Cardiac fibroblast (primary cell): ENCODE measurements around the gene PRDM5.
"Not testable (repeated sequence)": the region's sequence is repeated elsewhere in the genome, so short reads cannot be mapped to it uniquely, and the experiment has no call there.

Experiments
- DNase-seq, 2 donors: peaks; one replicate each; pipeline versions ENCODE4 v3.0.0 to v3.0.0-alpha.2; 2010; ENCODE audit warnings: low read depth in 2 of 2
- H3K4me3 ChIP-seq, 2 donors: replicated peaks in 1 of 2; 1 replicate in 1 of 2; 2 replicates in 1 of 2; pipeline ENCODE4 v1.5.1; 2011; ENCODE audit warnings: low read depth in 2 of 2, low read length in 2 of 2, mild to moderate bottlenecking in 2 of 2, moderate library complexity in 1 of 2
- TF ChIP-seq, protein P1 (sequence below): IDR thresholded peaks from one replicate; pipeline ENCODE4 v1.5.1; 2011; ENCODE audit warnings: low read depth, mild to moderate bottlenecking, low read length, inconsistent platforms

The PRDM5 gene

DNA sequence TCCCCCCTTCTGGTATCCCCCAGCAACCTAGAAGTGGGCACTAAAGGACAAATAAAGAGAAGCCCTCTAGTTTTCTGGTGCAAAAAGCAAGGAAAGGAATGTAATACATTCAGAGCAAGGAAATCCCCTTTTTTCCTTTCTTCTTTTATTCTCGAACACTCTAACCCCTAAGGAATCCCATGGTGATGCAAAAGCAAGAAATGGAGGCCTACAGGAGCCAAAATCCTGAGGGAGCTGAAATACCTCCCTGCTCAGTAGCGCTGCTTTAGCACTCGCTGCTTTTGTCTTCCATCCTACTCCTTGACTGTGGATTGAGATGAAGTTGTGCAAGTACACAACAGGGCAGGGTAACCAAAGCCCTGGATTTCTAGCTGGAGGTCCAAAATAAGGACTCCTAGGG is 251.0 kb downstream of the PRDM5 start:
- no peak overlapping the region for H3K4me3 ChIP-seq
- TF ChIP-seq, protein P1, sequence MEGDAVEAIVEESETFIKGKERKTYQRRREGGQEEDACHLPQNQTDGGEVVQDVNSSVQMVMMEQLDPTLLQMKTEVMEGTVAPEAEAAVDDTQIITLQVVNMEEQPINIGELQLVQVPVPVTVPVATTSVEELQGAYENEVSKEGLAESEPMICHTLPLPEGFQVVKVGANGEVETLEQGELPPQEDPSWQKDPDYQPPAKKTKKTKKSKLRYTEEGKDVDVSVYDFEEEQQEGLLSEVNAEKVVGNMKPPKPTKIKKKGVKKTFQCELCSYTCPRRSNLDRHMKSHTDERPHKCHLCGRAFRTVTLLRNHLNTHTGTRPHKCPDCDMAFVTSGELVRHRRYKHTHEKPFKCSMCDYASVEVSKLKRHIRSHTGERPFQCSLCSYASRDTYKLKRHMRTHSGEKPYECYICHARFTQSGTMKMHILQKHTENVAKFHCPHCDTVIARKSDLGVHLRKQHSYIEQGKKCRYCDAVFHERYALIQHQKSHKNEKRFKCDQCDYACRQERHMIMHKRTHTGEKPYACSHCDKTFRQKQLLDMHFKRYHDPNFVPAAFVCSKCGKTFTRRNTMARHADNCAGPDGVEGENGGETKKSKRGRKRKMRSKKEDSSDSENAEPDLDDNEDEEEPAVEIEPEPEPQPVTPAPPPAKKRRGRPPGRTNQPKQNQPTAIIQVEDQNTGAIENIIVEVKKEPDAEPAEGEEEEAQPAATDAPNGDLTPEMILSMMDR, result no peak
- DNase-seq, result no peak

DNA sequence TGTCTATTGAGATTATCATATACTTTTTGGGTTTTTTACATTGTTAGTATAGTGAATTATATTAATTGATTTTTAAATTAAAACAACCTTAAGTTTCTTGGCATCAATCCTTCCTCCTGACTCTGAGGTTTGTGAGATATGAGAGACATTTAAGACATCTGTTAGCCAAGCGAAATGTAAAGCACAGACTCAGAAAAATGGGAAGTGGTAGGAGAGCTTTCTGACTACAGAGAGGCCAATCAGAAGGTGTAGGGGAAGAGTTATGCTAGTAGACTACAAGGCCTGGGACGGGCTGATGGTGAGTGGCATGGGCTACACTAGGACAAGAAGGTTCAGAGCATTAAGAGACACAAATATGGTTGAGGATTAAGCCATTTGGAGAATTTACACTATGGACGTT is 255.4 kb downstream of the PRDM5 start:
- no peak for DNase-seq
- TF ChIP-seq, protein P1, result no peak
- H3K4me3 ChIP-seq, result no peak overlapping the region

DNA sequence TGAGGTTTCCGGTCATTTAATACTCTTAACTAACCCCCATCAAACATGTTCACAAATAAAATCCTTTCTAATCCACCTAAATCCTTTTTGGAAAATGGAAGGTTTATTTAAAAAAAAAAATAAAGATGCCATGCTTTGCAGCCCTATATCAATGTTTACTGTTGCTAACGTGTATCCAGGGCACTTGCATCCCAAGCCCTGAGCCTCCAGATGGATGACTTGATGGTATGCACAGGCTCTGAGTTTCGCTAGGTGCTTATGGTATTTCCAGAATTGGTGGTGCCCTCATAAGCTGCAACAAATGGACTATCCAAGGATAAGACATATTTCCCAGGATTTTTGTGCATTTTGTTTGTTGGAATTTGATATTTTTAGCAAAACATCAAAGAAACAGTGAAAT is 257.7 kb downstream of the PRDM5 start:
- no peak overlapping the region for H3K4me3 ChIP-seq
- DNase-seq, result no peak
- TF ChIP-seq, protein P1, result no peak

DNA sequence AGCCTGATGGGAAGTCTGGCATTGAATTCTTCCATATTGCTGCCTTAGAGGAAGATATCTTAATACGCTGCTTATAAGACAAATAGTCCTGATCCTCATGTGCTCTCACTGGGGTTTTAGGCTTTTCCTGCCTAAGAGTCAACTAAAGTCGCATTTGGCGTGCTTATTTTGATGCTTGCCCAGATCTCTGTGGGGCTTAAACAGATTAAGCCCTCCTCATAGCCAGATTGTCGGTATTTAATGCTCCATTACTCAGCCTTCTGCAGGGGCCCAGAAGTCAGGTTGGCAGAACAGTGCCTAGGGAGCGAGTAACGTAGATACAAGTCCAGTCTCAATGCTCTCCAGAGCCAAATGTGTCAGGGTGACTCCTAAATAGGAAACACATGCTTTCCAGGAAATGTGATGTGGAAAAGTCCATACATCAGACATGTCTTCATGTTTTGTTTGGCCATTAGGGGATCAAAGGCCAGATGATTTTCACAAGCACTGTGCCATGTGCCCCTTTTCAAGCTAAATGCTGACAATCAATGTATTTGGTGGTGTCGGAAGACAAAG is 262.8 kb downstream of the PRDM5 start:
- no peak for DNase-seq
- TF ChIP-seq, protein P1, result no peak

DNA sequence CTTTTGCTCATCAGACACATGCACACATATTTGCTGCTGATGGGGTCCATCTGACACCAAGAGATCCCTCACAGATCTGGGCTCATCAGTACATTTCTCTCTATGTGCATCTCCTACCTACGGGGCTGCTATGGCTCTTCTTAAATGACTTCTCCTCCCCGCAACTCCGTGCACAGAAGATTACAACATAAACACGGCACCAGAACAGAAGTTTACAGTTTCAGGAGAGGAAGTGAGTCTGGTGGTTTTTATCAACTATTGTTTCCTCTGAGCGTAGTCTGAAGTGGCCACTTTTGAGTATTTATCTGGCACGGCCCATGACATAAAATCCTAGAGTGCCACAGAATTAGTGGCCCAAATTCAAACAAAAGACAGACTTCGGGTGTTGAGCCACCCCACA is 263.8 kb downstream of the PRDM5 start:
- H3K4me3 ChIP-seq, result no peak overlapping the region
- TF ChIP-seq, protein P1, result no peak

More for the DNA sequence above, 262.8 kb downstream of the PRDM5 start:
- no peak overlapping the region for H3K4me3 ChIP-seq

DNA sequence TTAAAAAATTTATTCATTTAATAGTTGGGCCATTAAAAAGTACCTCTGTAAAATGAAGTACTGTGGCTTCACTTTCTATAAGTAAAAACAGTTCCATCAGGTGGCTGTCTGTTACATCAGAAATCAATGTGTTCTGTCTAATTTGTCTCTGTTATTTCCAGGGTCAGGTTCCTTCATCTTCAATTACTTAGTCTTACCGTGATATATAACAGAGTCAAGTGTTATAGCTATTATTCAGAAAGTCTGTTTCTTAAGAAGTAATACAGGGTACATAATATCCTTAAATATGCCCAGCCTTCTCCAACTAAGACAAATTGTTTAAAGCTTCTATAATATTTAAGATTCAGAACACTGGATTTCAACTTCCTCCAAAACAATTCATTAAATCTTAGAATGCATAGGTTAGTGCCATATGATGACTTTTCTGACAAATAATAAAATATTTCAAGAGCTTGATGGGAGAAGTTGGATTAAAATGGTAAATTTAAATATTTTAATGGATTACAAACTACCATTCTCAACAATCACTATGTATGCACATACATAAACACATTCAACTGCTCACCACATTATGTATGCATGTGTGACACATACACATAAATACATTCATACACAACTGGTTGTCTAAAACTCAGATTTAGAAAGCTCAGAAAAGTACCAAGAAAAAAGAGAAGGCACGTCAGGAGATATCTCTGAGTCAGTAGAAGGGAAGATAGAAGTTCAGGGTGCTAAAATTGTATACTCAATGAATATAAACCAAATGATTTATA is 268.5 kb downstream of the PRDM5 start:
- TF ChIP-seq, protein P1, result no peak
- no peak overlapping the region for H3K4me3 ChIP-seq
- no peak for DNase-seq

More for the DNA sequence above, 263.8 kb downstream of the PRDM5 start:
- DNase-seq, result peak in 1 of 2 donors; percentile 13

DNA sequence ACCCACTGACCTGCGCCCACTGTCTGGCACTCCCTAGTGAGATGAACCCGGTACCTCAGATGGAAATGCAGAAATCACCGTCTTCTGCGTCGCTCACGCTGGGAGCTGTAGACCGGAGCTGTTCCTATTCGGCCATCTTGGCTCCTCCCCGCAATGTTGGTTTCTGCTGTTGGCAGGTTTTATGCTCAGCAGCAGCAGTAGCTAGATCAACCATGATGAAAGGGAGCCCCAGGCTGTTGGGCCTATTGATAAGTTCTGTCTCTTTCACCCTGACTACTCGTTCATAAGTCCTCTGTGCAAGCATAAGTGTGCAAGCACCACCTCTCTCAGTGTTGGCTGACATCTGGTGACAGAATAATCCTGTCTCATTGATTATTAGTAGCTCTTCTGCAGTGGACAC is 274.2 kb downstream of the PRDM5 start:
- not testable (repeated sequence) for DNase-seq, H3K4me3 ChIP-seq
